Body of pancreas (tissue), 4 donors: Measurements from ENCODE around the gene CPNE7. TPM values are rescaled to one million over a fixed set of nuclear protein-coding genes. Genes with fewer than 3 reads are reported as not detected.

Experiments used
- ATAC-seq: fragments of 150-250 bp; one replicate; pipeline ENCODE4 v1.9.1; 2016
- DNase-seq, 4 donors: peaks; one replicate each; pipeline ENCODE4 v3.0.0-alpha.2; 2019
- H3K27ac ChIP-seq, 4 donors: fragments of 200-600 bp; sonication (generic); 1 replicate in 3 of 4; 2 replicates in 1 of 4; pipeline versions ENCODE4 v1.5.1 to v1.6.1; 2016 to 2019; ENCODE audit warnings: mild to moderate bottlenecking in 1 of 4, mixed read lengths in 1 of 4, moderate library complexity in 1 of 4
- H3K27me3 ChIP-seq, 2 donors: fragments of 200-600 bp; sonication (generic); one replicate each; pipeline ENCODE4 v1.6.0; 2016; ENCODE audit warnings: mild to moderate bottlenecking in 1 of 2
- H3K36me3 ChIP-seq, 2 donors: fragments of 200-600 bp; sonication (generic); replicated peaks in 1 of 2; 2 replicates each; pipeline ENCODE4 v1.5.1; 2016; ENCODE audit warnings: low read depth in 2 of 2; ENCODE audit not compliant: insufficient read depth in 1 of 2
- H3K4me1 ChIP-seq: fragments of 200-600 bp; sonication (generic); one replicate; pipeline ENCODE4 v1.6.0; 2016
- H3K4me3 ChIP-seq, 2 donors: fragments of 200-600 bp; sonication (generic); 1 replicate in 1 of 2; 2 replicates in 1 of 2; pipeline ENCODE4 v1.5.1; 2016 to 2019
- H3K9me3 ChIP-seq, 3 donors: fragments of 200-600 bp; sonication (generic); 1 replicate in 2 of 3; 2 replicates in 1 of 3; pipeline ENCODE4 v1.5.1; 2016
- POLR2A ChIP-seq, 3 donors: fragments of 450-650 bp; IDR thresholded peaks; one replicate each; pipeline ENCODE4 v1.6.1; 2016; ENCODE audit warnings: antibody characterized with exemption in 3 of 3, mild to moderate bottlenecking in 2 of 3
- WGBS, 2 donors: methylation state at CpG; one replicate each; pipeline ENCODE4 v1.1.5; 2017; 5-methylcytosine and 5-hydroxymethylcytosine counted together
- intact Hi-C: fragments of 100-400 bp; cut with DNase I; formaldehyde crosslinking; loops from one replicate; pipeline ENCODE4 v1.15.1; 2023
- total RNA-seq, 2 donors: library from RNA; depleted of rRNA; stranded (reverse); fragments of >200 nt; gene quantifications; one replicate each; pipeline ENCODE4 v1.1.0, GENCODE V29; 2016
- TF ChIP-seq, protein P1 (sequence below), 7 experiments: fragments of 450-650 bp in 4 of 7; fragments of 200-600 bp in 3 of 7; sonication (generic) in 3 of 7; IDR thresholded peaks; one replicate each; pipeline ENCODE4 v1.5.1; 2016 to 2019; ENCODE audit warnings: antibody characterized with exemption in 7 of 7

The CPNE7 gene
- total RNA-seq, 2 donors from 2014 or later, result 2.1 TPM; not detected in 1

- H3K4me3 ChIP-seq, result no peak overlapping the region
- WGBS, 2 donors, result 59 to 77% methylated on average over 11 of the region's 11 CpGs
- peak in 1 of 4 donors; percentile 66 for DNase-seq
- no peaks in the 10 kb centered on the region for H3K9me3 ChIP-seq
- no peaks in the 10 kb centered on the region for H3K27me3 ChIP-seq
- peak overlapping the region in 1 of 4 donors; percentile 40 for H3K27ac ChIP-seq
- no peak for ATAC-seq
- intact Hi-C loops, result no loop called here
- H3K36me3 ChIP-seq, result peaks cover 4 to 34% of the 10 kb centered on the region in 2 donors
- H3K4me1 ChIP-seq, result no peaks in the 10 kb centered on the region
- TF ChIP-seq, protein P1, sequence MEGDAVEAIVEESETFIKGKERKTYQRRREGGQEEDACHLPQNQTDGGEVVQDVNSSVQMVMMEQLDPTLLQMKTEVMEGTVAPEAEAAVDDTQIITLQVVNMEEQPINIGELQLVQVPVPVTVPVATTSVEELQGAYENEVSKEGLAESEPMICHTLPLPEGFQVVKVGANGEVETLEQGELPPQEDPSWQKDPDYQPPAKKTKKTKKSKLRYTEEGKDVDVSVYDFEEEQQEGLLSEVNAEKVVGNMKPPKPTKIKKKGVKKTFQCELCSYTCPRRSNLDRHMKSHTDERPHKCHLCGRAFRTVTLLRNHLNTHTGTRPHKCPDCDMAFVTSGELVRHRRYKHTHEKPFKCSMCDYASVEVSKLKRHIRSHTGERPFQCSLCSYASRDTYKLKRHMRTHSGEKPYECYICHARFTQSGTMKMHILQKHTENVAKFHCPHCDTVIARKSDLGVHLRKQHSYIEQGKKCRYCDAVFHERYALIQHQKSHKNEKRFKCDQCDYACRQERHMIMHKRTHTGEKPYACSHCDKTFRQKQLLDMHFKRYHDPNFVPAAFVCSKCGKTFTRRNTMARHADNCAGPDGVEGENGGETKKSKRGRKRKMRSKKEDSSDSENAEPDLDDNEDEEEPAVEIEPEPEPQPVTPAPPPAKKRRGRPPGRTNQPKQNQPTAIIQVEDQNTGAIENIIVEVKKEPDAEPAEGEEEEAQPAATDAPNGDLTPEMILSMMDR (IDR thresholded peaks at IDR 0.05), result no peak
- no peak for TF ChIP-seq POLR2A (IDR thresholded peaks at IDR 0.05)
These were observed 41.3 kb upstream of the CPNE7 start for GRCh38 chr16:89534252-89534756.

DNA sequence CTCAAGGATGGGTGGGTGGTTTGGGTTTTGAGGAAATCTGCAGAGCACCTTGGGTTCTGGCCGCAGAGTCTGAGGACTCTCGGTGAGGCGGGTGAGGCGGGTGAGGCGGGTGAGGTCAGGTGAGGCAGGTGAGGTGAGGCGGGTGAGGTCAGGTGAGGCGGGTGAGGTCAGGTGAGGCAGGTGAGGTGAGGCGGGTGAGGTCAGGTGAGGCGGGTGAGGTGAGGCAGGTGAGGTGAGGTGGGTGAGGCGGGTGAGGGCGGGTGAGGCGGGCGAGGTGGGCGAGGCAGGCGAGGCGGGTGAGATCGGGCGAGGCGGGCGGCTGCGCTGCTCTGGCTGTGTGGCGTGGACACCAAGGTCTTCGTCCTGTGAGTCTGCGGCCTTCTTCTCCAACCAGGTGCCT, 39.2 kb upstream of the CPNE7 start:
- ATAC-seq, result no peak
- 95 to 98% methylated on average over 24 of the region's 24 CpGs for WGBS, 2 donors
- Histone ChIP-seq H3K27me3 (no peaks in the 10 kb centered on the region), H3K4me3 (no peak overlapping the region), H3K27ac (no peak overlapping the region), H3K36me3 (peaks cover 4 to 28% of the 10 kb centered on the region in 2 donors), H3K9me3 (no peaks in the 10 kb centered on the region), H3K4me1 (no peaks in the 10 kb centered on the region)
- no peak for DNase-seq
- intact Hi-C loops, result no loop called here
- TF ChIP-seq POLR2A (IDR thresholded peaks at IDR 0.05), result no peak
- TF ChIP-seq, protein P1 (IDR thresholded peaks at IDR 0.05), result no peak

GRCh38 chr16:89536886-89537548, 38.5 kb upstream of the CPNE7 start:
- Histone ChIP-seq H3K4me3 (no peak overlapping the region), H3K9me3 (no peaks in the 10 kb centered on the region), H3K27me3 (no peaks in the 10 kb centered on the region), H3K4me1 (no peaks in the 10 kb centered on the region), H3K27ac (no peak overlapping the region), H3K36me3 (peaks cover 4 to 28% of the 10 kb centered on the region in 2 donors)
- no peak for ATAC-seq
- 84 to 92% methylated on average over 35 to 36 of the region's 36 CpGs for WGBS, 2 donors
- DNase-seq, result no peak
- intact Hi-C loops, result no loop called here
- no peak for TF ChIP-seq POLR2A (IDR thresholded peaks at IDR 0.05)
- TF ChIP-seq, protein P1 (IDR thresholded peaks at IDR 0.05), result no peak

DNA sequence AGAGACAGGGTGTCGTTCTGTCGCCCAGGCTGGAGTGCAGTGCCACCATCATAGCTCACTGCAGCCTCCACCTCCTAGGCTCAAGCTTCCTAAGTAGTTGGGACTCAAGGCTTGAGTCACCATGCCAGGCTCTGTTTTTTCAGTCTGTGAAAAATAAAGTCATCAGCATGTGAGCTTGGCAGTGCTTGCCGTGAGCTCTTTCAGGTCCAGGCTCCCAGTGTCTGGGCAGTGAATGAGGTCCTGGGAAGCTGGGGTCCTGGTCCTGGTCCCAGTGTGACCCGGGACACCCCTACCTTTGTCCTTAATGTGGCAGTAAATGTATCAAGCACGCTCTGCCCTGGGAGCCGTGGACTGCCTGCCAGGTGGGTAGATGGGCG, 38.0 kb upstream of the CPNE7 start:
- TF ChIP-seq, protein P1 (IDR thresholded peaks at IDR 0.05), result no peak
- H3K4me1 ChIP-seq, result no peaks in the 10 kb centered on the region
- no peaks in the 10 kb centered on the region for H3K9me3 ChIP-seq
- no peak for DNase-seq
- ATAC-seq, result no peak
- 86 to 88% methylated on average over 3 to 7 of the region's 7 CpGs for WGBS, 2 donors
- H3K36me3 ChIP-seq, result peaks cover 4 to 25% of the 10 kb centered on the region in 2 donors
- H3K27ac ChIP-seq, result no peak overlapping the region
- intact Hi-C loops, result no loop called here
- H3K27me3 ChIP-seq, result no peaks in the 10 kb centered on the region
- no peak overlapping the region for H3K4me3 ChIP-seq

DNA sequence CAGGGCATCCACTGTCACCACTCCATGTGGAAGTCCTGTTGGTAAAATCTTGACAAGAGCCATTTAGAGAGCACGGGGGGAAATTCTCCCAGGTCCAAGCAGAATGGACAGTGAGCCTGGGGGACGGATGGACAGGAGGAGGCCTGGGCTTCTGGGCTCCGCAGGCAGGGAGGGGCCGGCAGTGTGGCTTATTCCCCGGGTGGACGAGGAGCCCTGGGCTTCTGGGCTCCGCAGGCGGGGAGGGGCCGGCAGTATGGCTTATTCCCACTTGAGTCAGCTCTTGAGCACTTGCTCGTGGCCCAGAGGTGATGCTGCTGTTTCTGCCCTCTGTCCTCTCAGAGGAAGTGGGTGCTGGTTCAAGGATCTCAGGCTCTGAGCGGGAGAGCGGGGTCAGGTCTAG, 37.3 kb upstream of the CPNE7 start:
- DNase-seq (no peak), ATAC-seq (no peak)
- H3K4me3 ChIP-seq, result no peak overlapping the region
- no peaks in the 10 kb centered on the region for H3K4me1 ChIP-seq
- WGBS, 2 donors, result 80 to 92% methylated on average over 4 to 12 of the region's 12 CpGs
- intact Hi-C loops, result no loop called here
- TF ChIP-seq, protein P1 (IDR thresholded peaks at IDR 0.05), result no peak
- TF ChIP-seq POLR2A (IDR thresholded peaks at IDR 0.05), result no peak
- H3K36me3 ChIP-seq, result peaks cover 4 to 23% of the 10 kb centered on the region in 2 donors
- no peaks in the 10 kb centered on the region for H3K27me3 ChIP-seq
- H3K27ac ChIP-seq, result no peak overlapping the region
- no peaks in the 10 kb centered on the region for H3K9me3 ChIP-seq
